Neural progenitor cell (in vitro differentiated cells): ENCODE results near the gene SLC28A1. TPM values are rescaled to one million over a fixed set of nuclear protein-coding genes. Genes with fewer than 3 reads are reported as not detected.

ENCODE experiments used
- DNase-seq: peaks from one replicate; pipeline ENCODE4 v3.0.0-alpha.2; 2016; ENCODE audit warnings: low spot score
- H2AFZ ChIP-seq: fragments of 200-600 bp; sonication (generic); replicated peaks from 2 replicates; pipeline ENCODE4 v1.6.1; 2016; ENCODE audit warnings: antibody characterized with exemption
- H3F3A ChIP-seq: fragments of 200-600 bp; sonication (generic); 2 replicates; pipeline ENCODE4 v1.6.1; 2016; ENCODE audit warnings: antibody characterized with exemption, low read depth
- H3K27ac ChIP-seq: fragments of 200-600 bp; sonication (generic); 2 replicates; pipeline ENCODE4 v1.5.1; 2016; ENCODE audit warnings: mild to moderate bottlenecking
- H3K27me3 ChIP-seq: fragments of 200-600 bp; sonication (generic); 2 replicates; pipeline ENCODE4 v1.6.1; 2016; ENCODE audit warnings: mild to moderate bottlenecking, moderate library complexity
- H3K36me3 ChIP-seq: fragments of 200-600 bp; sonication (generic); 2 replicates; pipeline ENCODE4 v1.5.1; 2016
- H3K4me1 ChIP-seq: fragments of 200-600 bp; sonication (generic); 2 replicates; pipeline ENCODE4 v1.6.1; 2016; ENCODE audit warnings: mixed run types
- H3K4me2 ChIP-seq: fragments of 200-600 bp; sonication (generic); 2 replicates; pipeline ENCODE4 v1.6.1; 2016
- H3K4me3 ChIP-seq: fragments of 200-600 bp; sonication (generic); 2 replicates; pipeline ENCODE4 v1.5.1; 2016
- H3K79me2 ChIP-seq: fragments of 200-600 bp; sonication (generic); 2 replicates; pipeline ENCODE4 v1.6.1; 2016; ENCODE audit warnings: low read depth
- H3K9ac ChIP-seq: fragments of 200-600 bp; sonication (generic); 2 replicates; pipeline ENCODE4 v1.6.1; 2016
- H3K9me3 ChIP-seq: fragments of 200-600 bp; sonication (generic); 2 replicates; pipeline ENCODE4 v1.5.1; 2016; ENCODE audit warnings: low read depth
- H4K20me1 ChIP-seq: fragments of 200-600 bp; sonication (generic); 2 replicates; pipeline ENCODE4 v1.6.1; 2016; ENCODE audit warnings: low read depth
- H3K27ac Mint-ChIP-seq: 3 replicates; pipeline ENCODE4 v1.8.0; 2021; ENCODE audit warnings: mixed read lengths
- H3K27me3 Mint-ChIP-seq: 2 replicates; pipeline ENCODE4 v1.8.0; 2022; ENCODE audit warnings: low read depth, mild to moderate bottlenecking, inconsistent platforms, moderate library complexity, mixed read lengths; ENCODE audit not compliant: insufficient read depth
- H3K36me3 Mint-ChIP-seq: 3 replicates; pipeline ENCODE4 v1.8.0; 2021; ENCODE audit warnings: mixed read lengths
- H3K4me1 Mint-ChIP-seq: 3 replicates; pipeline ENCODE4 v1.8.0; 2021; ENCODE audit warnings: mixed read lengths
- H3K4me3 Mint-ChIP-seq: 3 replicates; pipeline ENCODE4 v1.8.0; 2021; ENCODE audit warnings: mild to moderate bottlenecking, moderate library complexity, mixed read lengths
- H3K9me3 Mint-ChIP-seq: 3 replicates; pipeline ENCODE4 v1.8.0; 2020; ENCODE audit warnings: mixed read lengths
- EZH2 ChIP-seq: fragments of 200-600 bp; sonication (generic); IDR thresholded peaks from 2 replicates; pipeline ENCODE4 v1.6.1; 2017; ENCODE audit warnings: antibody characterized with exemption, mild to moderate bottlenecking, moderate library complexity
- EZH2phosphoT487 ChIP-seq: fragments of 200-600 bp; sonication (generic); IDR thresholded peaks from 2 replicates; pipeline ENCODE4 v1.6.1; 2017; ENCODE audit warnings: antibody characterized with exemption
- total RNA-seq: library from RNA; depleted of rRNA; stranded (reverse); fragments of >200 nt; gene quantifications from 2 replicates; pipeline ENCODE4 v1.2.3, GENCODE V29; 2015; ENCODE audit warnings: low replicate concordance
- TF ChIP-seq, protein P1 (sequence below): fragments of 200-600 bp; sonication (generic); IDR thresholded peaks from 2 replicates; pipeline ENCODE4 v1.5.1; 2017; ENCODE audit warnings: antibody characterized with exemption, mild to moderate bottlenecking

The SLC28A1 gene
- total RNA-seq, 1 donor from 2014 or later: not detected

DNA sequence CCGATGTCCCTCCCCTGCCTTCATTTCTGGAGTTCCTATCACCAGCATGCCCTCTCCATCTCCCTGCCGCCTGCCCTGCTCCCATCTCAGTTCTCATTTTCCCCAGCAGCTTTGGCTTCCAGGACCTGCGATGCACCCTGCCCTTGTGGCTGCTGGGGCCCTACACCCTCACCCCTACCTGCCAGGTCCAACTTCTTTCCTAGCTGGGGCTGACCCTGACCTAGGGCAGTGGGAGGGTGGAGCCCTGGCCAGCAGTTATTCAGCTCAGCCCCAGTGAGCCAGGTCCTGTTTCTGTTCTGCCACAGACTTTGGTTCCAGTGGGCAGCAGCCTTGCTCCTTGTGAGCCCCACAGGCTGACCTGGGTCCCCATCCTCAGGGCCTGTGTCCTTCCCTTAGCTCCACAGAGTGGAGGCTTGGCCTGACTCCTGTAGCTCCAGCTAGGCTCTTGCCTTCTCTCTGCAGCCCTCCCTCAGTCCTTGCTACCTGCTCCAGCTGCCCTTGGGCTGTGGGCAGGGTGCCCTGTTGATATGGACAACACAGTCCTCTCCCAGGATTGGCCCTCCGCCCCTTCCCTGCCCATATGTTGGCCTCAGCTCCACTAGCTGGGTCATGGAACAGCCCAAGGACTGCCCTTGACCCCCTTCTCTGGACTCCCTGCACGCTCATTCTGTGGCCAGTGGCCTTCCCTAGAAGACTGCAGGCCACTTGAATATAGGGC lies 62.5 kb downstream of the SLC28A1 start:
- no peak for DNase-seq
- H3K27me3 ChIP-seq: no peaks in the 10 kb centered on the region

DNA sequence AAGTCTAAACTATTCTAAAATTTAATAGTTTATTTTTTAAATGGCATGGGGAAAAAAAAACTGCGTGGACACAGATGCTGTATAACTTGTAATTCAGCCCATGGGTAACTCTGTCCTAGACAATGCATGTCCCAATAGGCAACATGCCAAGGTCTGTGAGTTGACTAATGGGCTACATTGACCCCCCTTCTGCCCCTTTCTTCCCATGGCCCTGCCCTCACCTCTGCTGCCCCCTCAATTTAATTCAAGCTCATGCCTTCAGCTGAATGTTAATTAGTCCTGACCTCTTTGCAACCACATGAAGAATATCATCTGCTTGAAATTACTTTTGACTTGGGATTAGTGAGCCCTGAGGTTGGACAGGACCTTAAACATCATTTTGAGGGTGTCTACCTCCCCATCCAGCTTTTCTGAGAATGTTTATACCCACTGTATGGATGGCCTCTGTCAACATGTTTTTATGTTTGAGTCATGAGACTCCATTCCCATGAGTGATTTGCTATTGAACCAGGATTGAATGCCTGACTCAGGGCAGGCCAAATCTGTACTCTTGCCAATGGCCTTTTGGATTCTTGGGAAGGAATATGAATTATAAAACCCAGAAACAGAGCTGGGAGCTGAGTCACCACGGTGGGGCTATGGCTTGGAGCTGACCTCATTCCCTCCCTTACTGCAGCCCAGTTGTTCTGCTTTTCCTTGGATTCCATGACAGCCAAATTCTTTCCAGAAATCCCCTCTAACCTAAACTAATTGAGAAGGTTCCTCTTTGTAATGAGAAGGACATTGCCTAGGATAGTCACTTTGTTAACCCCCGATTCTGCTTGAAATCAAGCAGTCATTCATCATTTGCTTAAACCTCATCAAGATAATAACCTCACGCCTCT lies 63.7 kb downstream of the SLC28A1 start:
- Histone ChIP-seq H3K9ac (no peak overlapping the region), H3F3A (no peaks in the 10 kb centered on the region), H3K27me3 (no peaks in the 10 kb centered on the region), H3K4me2 (no peak overlapping the region), H3K27ac (no peak overlapping the region), H2AFZ (no peak overlapping the region), H3K4me3 (no peak overlapping the region), H3K79me2 (no peaks in the 10 kb centered on the region), H4K20me1 (no peaks in the 10 kb centered on the region), H3K36me3 (no peaks in the 10 kb centered on the region), H3K9me3 (no peaks in the 10 kb centered on the region), H3K4me1 (no peaks in the 10 kb centered on the region)
- no peak overlapping the region for H3K27ac Mint-ChIP-seq
- H3K27me3 Mint-ChIP-seq: peaks cover 14% of the 10 kb centered on the region
- no peaks in the 10 kb centered on the region for H3K9me3 Mint-ChIP-seq
- DNase-seq: no peak
- no peaks in the 10 kb centered on the region for H3K4me1 Mint-ChIP-seq
- H3K4me3 Mint-ChIP-seq: no peak overlapping the region
- TF ChIP-seq EZH2 (no peak), EZH2phosphoT487 (no peak)
- TF ChIP-seq, protein P1, sequence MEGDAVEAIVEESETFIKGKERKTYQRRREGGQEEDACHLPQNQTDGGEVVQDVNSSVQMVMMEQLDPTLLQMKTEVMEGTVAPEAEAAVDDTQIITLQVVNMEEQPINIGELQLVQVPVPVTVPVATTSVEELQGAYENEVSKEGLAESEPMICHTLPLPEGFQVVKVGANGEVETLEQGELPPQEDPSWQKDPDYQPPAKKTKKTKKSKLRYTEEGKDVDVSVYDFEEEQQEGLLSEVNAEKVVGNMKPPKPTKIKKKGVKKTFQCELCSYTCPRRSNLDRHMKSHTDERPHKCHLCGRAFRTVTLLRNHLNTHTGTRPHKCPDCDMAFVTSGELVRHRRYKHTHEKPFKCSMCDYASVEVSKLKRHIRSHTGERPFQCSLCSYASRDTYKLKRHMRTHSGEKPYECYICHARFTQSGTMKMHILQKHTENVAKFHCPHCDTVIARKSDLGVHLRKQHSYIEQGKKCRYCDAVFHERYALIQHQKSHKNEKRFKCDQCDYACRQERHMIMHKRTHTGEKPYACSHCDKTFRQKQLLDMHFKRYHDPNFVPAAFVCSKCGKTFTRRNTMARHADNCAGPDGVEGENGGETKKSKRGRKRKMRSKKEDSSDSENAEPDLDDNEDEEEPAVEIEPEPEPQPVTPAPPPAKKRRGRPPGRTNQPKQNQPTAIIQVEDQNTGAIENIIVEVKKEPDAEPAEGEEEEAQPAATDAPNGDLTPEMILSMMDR: no peak
- H3K36me3 Mint-ChIP-seq: no peaks in the 10 kb centered on the region

More for the DNA sequence above, 62.5 kb downstream of the SLC28A1 start:
- no peaks in the 10 kb centered on the region for H3K9me3 ChIP-seq
- H3K79me2 ChIP-seq: no peaks in the 10 kb centered on the region
- Mint-ChIP-seq H3K27ac (peak overlapping the region; percentile 66), H3K4me3 (no peak overlapping the region), H3K4me1 (no peaks in the 10 kb centered on the region), H3K27me3 (peaks cover 17% of the 10 kb centered on the region), H3K9me3 (no peaks in the 10 kb centered on the region), H3K36me3 (no peaks in the 10 kb centered on the region)
- H3K4me2 ChIP-seq: no peak overlapping the region
- H3K4me1 ChIP-seq: no peaks in the 10 kb centered on the region
- H3K27ac ChIP-seq: no peak overlapping the region
- TF ChIP-seq, protein P1: no peak
- TF ChIP-seq EZH2phosphoT487: no peak
- TF ChIP-seq EZH2: no peak
- H2AFZ ChIP-seq: no peak overlapping the region
- H4K20me1 ChIP-seq: no peaks in the 10 kb centered on the region
- no peaks in the 10 kb centered on the region for H3K36me3 ChIP-seq
- no peak overlapping the region for H3K9ac ChIP-seq
- no peaks in the 10 kb centered on the region for H3F3A ChIP-seq
- no peak overlapping the region for H3K4me3 ChIP-seq

DNA sequence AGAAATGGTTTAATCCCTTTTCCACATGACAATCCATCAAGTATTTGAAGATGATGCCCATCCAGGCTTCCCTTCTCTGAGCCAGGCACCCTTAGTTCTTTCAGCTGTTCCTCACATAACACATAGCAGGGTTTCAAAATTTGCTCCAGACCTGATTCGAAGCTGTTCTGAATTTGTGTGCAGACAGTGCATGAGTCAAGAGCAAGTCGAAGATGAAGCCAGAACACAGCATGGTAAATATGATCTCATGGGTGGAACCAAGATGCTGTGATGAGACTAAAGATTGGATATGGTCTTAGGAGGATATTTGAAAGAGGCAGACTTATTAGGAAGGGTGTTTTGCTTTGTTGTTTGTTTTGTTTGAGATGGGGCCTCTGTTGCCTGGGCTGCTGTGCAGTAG lies 64.6 kb downstream of the SLC28A1 start:
- H3K9me3 Mint-ChIP-seq: no peaks in the 10 kb centered on the region
- no peak for DNase-seq
- no peak for TF ChIP-seq EZH2phosphoT487
- TF ChIP-seq, protein P1: no peak
- TF ChIP-seq EZH2: no peak
- no peaks in the 10 kb centered on the region for H3K36me3 Mint-ChIP-seq
- Histone ChIP-seq H3K27me3 (no peaks in the 10 kb centered on the region), H3K4me1 (no peaks in the 10 kb centered on the region), H2AFZ (no peak overlapping the region), H3K9me3 (no peaks in the 10 kb centered on the region), H3K79me2 (no peaks in the 10 kb centered on the region), H3K27ac (no peak overlapping the region), H3K4me3 (no peak overlapping the region), H4K20me1 (no peaks in the 10 kb centered on the region), H3K9ac (no peak overlapping the region), H3K4me2 (no peak overlapping the region), H3F3A (no peaks in the 10 kb centered on the region), H3K36me3 (no peaks in the 10 kb centered on the region)
- H3K4me3 Mint-ChIP-seq: no peak overlapping the region
- H3K4me1 Mint-ChIP-seq: no peaks in the 10 kb centered on the region
- no peak overlapping the region for H3K27ac Mint-ChIP-seq
- peaks cover 13% of the 10 kb centered on the region for H3K27me3 Mint-ChIP-seq
